ENCODE measurements around the gene PROZ. TPM values are rescaled to one million over a fixed set of nuclear protein-coding genes. Genes with fewer than 3 reads are reported as not detected.

Gene PROZ
- total RNA-seq, 1 donor from 2014 or later: not detected

DNA sequence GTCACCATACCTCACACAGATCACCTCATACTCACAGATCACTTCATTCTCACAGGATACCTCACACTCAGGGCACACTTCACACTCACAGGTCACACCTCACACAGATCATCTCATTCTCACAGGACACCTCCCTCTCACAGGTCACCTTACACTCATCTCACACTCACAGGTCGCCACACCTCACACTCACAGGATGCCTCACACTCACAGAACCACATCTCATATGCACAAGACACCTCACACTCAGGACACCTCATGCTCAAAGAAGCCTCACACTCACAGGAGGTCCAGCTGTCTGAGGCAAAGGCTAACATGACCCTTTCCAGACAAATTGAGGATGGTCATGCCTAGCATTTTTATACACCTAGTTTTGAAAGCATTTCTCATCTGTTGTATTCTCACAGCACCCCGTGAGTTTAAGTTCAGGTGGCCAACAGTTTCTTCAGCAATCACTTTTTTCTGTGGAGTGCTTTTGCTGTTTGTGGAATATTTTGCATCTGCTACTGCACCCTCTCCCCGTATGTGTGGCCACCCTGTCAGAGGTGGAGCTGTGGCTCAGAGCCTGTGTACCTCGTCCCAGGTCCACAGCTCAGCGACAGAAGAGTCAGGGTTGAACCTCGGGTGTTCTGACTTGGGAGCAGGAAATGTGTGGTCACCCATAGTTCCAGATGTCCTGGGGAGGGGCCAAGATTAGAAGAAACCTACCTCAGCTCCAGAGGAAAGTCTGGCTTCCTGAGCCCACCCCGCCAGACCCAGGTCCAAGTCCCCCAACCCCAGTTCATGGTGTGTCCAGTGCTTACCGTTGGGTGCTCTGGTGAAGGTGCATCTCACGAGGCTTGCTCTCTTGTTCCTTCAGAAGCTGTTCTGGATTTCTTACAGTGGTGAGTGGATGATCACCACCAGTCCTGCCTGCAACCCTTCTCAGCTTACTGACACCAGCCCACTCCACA, 45.3 kb upstream of the PROZ start:
- Mint-ChIP-seq H3K27ac (ENCODE audit: unreplicated experiment) (no peak overlapping the region), H3K36me3 (ENCODE audit: unreplicated experiment) (peaks cover 3% of the 10 kb centered on the region), H3K4me3 (ENCODE audit: unreplicated experiment) (no peak overlapping the region), H3K27me3 (ENCODE audit: unreplicated experiment) (peaks cover 13% of the 10 kb centered on the region), H3K9me3 (ENCODE audit: unreplicated experiment) (peaks cover 3% of the 10 kb centered on the region), H3K4me1 (ENCODE audit: low read depth, unreplicated experiment) (no peaks in the 10 kb centered on the region)
- peak; percentile 3 for DNase-seq
- TF ChIP-seq, protein P1, sequence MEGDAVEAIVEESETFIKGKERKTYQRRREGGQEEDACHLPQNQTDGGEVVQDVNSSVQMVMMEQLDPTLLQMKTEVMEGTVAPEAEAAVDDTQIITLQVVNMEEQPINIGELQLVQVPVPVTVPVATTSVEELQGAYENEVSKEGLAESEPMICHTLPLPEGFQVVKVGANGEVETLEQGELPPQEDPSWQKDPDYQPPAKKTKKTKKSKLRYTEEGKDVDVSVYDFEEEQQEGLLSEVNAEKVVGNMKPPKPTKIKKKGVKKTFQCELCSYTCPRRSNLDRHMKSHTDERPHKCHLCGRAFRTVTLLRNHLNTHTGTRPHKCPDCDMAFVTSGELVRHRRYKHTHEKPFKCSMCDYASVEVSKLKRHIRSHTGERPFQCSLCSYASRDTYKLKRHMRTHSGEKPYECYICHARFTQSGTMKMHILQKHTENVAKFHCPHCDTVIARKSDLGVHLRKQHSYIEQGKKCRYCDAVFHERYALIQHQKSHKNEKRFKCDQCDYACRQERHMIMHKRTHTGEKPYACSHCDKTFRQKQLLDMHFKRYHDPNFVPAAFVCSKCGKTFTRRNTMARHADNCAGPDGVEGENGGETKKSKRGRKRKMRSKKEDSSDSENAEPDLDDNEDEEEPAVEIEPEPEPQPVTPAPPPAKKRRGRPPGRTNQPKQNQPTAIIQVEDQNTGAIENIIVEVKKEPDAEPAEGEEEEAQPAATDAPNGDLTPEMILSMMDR (IDR thresholded peaks at IDR 0.05; ENCODE audit: partially characterized antibody, unreplicated experiment): no peak

DNA sequence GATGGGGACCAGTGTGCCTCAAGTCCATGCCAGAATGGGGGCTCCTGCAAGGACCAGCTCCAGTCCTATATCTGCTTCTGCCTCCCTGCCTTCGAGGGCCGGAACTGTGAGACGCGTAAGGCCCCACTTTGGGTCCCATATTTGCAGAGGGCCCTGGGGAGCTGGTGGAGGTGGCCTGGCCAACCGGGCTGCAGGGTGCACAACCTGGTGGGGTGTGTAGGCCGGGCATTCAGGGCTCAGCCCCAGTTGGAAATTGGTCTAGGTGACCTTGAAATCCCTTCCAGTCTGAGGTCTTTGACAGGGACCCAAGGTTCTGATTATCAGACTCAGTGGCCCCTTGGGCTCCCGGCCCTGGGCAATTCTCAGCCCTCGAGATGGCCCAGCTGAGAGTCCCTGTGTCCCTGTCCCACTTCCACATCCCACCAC, 44.6 kb upstream of the PROZ start:
- Mint-ChIP-seq H3K36me3 (ENCODE audit: unreplicated experiment) (peaks cover 3% of the 10 kb centered on the region), H3K4me3 (ENCODE audit: unreplicated experiment) (no peak overlapping the region), H3K27ac (ENCODE audit: unreplicated experiment) (no peak overlapping the region), H3K9me3 (ENCODE audit: unreplicated experiment) (peaks cover 3% of the 10 kb centered on the region), H3K4me1 (ENCODE audit: low read depth, unreplicated experiment) (no peaks in the 10 kb centered on the region), H3K27me3 (ENCODE audit: unreplicated experiment) (peaks cover 13% of the 10 kb centered on the region)
- TF ChIP-seq, protein P1 (IDR thresholded peaks at IDR 0.05; ENCODE audit: partially characterized antibody, unreplicated experiment): no peak
- peak; percentile 7 for DNase-seq

DNA sequence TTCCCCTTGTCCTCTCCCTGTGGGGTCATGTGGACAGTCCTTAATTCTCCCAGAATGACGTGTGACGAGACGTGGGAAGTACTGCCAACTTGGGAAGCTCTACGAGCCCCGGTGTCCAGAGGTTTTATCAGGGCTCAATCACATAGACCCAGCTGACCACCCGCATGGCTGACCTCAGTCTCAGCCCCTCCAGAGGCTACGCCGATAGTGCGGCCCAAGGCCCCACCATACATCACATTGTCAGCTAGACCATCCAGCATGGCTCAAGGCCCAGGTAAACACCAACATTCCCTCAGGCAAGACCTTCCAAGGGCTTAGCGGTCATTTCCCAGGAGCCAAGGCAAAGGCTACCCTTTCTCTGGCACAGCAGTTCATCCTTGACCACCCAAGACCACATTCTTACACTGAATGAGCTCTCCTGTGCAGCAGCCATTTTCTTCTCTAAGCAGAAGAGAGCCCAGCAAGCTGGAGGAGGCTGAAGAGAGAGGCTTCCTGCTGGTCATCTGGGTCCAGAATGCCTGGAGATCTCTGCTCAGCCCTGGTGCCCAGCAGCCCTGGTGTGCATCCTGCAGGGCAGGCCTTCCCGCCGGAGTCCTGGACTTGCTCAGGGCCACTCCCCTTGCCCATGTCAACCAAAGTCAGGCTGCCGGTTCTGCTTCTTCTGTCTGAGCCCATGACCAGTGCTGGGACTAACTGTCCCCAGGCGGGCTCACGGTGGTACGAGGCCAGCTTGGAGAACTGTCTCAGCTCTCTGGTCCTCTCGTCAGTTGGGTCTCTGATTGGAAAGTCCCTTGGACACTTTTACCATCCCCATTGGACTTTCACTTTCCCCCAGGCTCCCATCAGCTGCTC, 43.7 kb upstream of the PROZ start:
- no peaks in the 10 kb centered on the region for H3K4me1 Mint-ChIP-seq (ENCODE audit: low read depth, unreplicated experiment)
- H3K4me3 Mint-ChIP-seq (ENCODE audit: unreplicated experiment): no peak overlapping the region
- peaks cover 1% of the 10 kb centered on the region for H3K9me3 Mint-ChIP-seq (ENCODE audit: unreplicated experiment)
- no peak for DNase-seq
- peaks cover 3% of the 10 kb centered on the region for H3K36me3 Mint-ChIP-seq (ENCODE audit: unreplicated experiment)
- H3K27me3 Mint-ChIP-seq (ENCODE audit: unreplicated experiment): peaks cover 11% of the 10 kb centered on the region
- H3K27ac Mint-ChIP-seq (ENCODE audit: unreplicated experiment): no peak overlapping the region
- TF ChIP-seq, protein P1 (IDR thresholded peaks at IDR 0.05; ENCODE audit: partially characterized antibody, unreplicated experiment): no peak

DNA sequence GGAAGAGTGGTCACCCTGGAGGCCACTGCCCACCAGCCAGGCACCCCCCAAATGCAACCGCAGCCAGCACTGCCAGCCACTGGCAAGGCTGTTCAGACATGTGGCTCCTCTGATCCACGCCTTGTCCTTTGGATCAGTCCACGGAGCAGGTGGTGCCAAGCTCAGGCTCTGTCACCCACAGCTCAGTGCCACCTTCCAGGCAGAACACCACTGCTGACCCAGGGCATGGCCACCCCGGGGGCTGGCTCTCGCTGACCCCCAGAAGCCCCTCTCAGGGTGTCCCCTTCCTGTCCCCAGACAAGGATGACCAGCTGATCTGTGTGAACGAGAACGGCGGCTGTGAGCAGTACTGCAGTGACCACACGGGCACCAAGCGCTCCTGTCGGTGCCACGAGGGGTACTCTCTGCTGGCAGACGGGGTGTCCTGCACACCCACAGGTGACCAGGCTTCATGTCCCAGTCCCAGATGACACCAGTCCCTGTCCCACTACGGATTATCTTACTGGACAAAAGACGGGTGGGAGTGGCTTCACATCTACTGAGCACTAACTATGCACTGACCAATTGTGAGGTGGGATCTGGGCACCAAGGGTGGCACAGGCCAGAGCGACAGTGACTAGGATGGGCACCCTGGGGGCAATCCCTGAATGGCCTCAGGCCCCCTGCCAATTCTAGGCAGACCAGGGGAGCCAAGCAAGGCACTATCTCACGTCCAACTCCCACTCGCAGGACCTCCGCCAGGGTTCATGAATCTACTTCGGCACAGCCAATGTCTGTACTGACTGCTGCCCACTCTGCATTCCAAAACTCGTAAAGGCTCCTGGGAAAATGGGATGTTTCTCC, 42.9 kb upstream of the PROZ start:
- H3K36me3 Mint-ChIP-seq (ENCODE audit: unreplicated experiment): peaks cover 3% of the 10 kb centered on the region

More for the DNA sequence above, 42.9 kb upstream of the PROZ start:
- Mint-ChIP-seq H3K9me3 (ENCODE audit: unreplicated experiment) (peaks cover 3% of the 10 kb centered on the region), H3K4me3 (ENCODE audit: unreplicated experiment) (no peak overlapping the region), H3K27me3 (ENCODE audit: unreplicated experiment) (peaks cover 13% of the 10 kb centered on the region), H3K27ac (ENCODE audit: unreplicated experiment) (peak overlapping the region; percentile 17), H3K4me1 (ENCODE audit: low read depth, unreplicated experiment) (no peaks in the 10 kb centered on the region)
- TF ChIP-seq, protein P1 (IDR thresholded peaks at IDR 0.05; ENCODE audit: partially characterized antibody, unreplicated experiment): no peak
- no peak for DNase-seq
